NCI-H446 treated with DMSO at 0.1 percent for 48 hours (cell line): Measurements from ENCODE around the gene ARHGAP25.

Experiments
- DNase-seq: peaks from one replicate; lab custom pipeline; 2025; lab: John Stamatoyannopoulos, UW

The ARHGAP25 gene

DNA sequence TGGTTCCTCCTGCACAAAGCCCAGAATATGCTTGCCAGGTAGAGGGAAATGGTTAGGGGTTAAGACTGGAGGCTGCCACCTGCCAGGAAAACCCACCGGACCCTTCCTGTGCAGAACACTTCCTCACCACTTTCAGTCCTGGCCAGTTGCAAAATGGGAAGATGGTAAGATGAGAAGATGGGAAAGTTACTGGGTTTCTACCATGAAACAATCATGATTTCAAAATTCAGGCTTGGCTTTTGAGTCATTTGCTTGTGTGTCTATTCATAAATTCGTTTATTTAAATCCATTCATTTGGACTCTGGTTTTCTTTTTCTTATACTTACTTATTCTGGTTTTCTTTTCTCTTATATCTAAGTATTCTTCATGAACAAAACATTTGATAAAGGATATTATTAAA is 129.4 kb downstream of the ARHGAP25 start:
- DNase-seq: no peak

DNA sequence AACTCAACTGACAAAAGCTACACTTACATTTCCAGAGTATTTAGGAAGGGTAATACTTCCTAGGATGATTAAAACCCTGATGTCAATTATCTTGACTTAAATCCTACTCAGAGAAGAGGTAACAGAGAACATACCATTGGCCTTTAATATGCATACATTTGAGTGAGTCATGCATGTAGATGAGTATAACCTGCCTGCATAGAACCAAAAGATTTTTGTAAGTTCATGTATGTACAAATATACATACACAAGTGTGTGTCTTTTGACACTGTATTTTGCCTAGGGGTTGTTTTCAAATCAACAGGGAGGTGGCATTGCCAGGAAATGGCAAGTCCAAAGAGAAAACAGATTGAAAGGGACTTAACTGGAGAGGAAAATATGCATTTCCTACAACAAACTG is 130.5 kb downstream of the ARHGAP25 start:
- DNase-seq: no peak

DNA sequence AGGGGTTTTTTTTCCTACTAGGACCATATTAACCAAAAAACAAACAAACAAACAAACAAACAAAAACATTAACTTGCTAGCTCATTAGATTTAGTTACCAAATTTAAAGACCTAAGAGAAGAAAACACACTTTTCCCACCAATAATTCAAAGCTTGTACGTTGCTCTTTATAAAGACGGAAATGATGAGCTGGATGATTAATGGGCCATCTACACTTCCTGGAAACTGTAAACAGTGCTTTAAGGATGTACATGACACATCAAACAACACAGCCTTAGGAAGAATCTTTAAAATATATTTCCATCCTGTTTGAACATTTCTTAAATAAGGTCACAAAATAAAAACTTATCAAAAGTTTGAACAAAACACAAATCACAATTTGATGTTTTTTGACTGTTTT is 135.6 kb downstream of the ARHGAP25 start:
- no peak for DNase-seq

DNA sequence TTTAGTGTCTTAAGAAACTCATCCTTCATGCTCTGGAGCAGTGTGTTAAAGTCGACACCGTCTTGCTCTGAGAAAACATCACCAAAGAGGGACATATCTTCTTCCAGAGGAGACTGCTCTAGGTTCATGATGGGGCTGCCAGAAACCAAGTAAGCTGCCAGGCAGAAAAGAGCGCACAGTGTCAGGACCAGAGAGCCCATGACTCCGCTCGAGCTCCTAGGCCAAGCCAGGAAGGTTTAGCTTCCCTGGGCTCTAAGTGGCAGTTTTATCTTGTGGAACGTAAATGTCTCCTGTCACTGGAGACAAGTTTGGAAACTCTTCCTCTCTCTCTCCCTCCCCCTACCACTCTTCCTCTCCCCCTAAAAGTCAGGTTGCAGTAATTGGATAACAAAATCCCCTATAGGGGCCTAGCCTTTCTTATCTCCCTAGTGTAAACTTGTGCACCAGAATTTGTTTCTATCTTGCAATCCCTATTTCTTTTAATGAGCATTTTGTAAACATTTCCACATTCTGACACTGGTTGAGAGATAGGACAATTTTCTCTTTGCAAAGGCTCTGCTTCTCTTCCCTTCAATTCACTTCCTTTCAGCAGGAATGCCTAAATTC is 136.7 kb downstream of the ARHGAP25 start, which contains the start of gene BMP10:
TSS of gene BMP10 (minus strand) at position 239 of the 606 bp plus-strand sequence. CDS start at position 200, 39 bp downstream.
- DNase-seq: no peak
